H1 (cell line): Measurements from ENCODE around the gene EDC3. TPM values are rescaled to one million over a fixed set of nuclear protein-coding genes. Genes with fewer than 3 reads are reported as not detected.
A peak's percentile ranks its signal among the peaks of the same experiment; 100 is the strongest.

Experiments used
- ASH2L ChIP-seq: fragments of 200-600, 300-600 bp; sonication (generic); IDR thresholded peaks from one replicate; pipeline ENCODE4 v1.7.1; 2017; ENCODE audit warnings: low read length
- BACH1 ChIP-seq: IDR thresholded peaks from 2 replicates; pipeline ENCODE4 v1.6.1; 2012; ENCODE audit warnings: low read length, improper control_type of control experiment
- BRCA1 ChIP-seq: IDR thresholded peaks from 2 replicates; pipeline ENCODE4 v1.6.1; 2012; ENCODE audit warnings: low read depth, low read length, improper control_type of control experiment
- CEBPB ChIP-seq: IDR thresholded peaks from 2 replicates; pipeline ENCODE4 v1.6.1; 2012; ENCODE audit warnings: low read depth, low read length
- CHD2 ChIP-seq: IDR thresholded peaks from 2 replicates; pipeline ENCODE4 v1.6.1; 2012; ENCODE audit warnings: low read length, improper control_type of control experiment
- CREB1 ChIP-seq: IDR thresholded peaks from 2 replicates; pipeline ENCODE4 v1.6.1; 2012; ENCODE audit warnings: inconsistent platforms
- FOSL1 ChIP-seq: IDR thresholded peaks from 2 replicates; pipeline ENCODE4 v1.6.1; 2011; ENCODE audit warnings: mild to moderate bottlenecking, low read depth, low read length, moderate library complexity; ENCODE audit not compliant: insufficient read depth
- JUN ChIP-seq: IDR thresholded peaks from 2 replicates; pipeline ENCODE4 v1.6.1; 2011; ENCODE audit warnings: low read depth, mild to moderate bottlenecking, improper control_type of control experiment, low read length
- JUND ChIP-seq: IDR thresholded peaks from 2 replicates; pipeline ENCODE4 v1.6.1; 2011; ENCODE audit warnings: mild to moderate bottlenecking, improper control_type of control experiment, low read length
- MAFK ChIP-seq: IDR thresholded peaks from 2 replicates; pipeline ENCODE4 v1.6.1; 2012; ENCODE audit warnings: low read depth, mild to moderate bottlenecking, improper control_type of control experiment, low read length
- NRF1 ChIP-seq: IDR thresholded peaks from 2 replicates; pipeline ENCODE4 v1.6.1; 2011; ENCODE audit warnings: mild to moderate bottlenecking, low read depth, low read length, improper control_type of control experiment
- PHF8 ChIP-seq: fragments of 200-600 bp; sonication (generic); conservative IDR thresholded peaks from 2 replicates; pipeline ENCODE4 v1.7.1; 2012; ENCODE audit warnings: low read depth, mild to moderate bottlenecking, inconsistent platforms, low read length, moderate library complexity
- POLR2AphosphoS5 ChIP-seq: IDR thresholded peaks from 2 replicates; pipeline ENCODE4 v1.6.1; 2011; ENCODE audit warnings: low read depth, low read length
- RXRA ChIP-seq: IDR thresholded peaks from 2 replicates; pipeline ENCODE4 v1.6.1; 2011; ENCODE audit warnings: low read depth, mild to moderate bottlenecking, low read length, moderate library complexity; ENCODE audit not compliant: insufficient read depth
- SIX5 ChIP-seq: IDR thresholded peaks from 2 replicates; pipeline ENCODE4 v1.6.1; 2011; ENCODE audit warnings: mild to moderate bottlenecking, low read depth, low read length
- SP1 ChIP-seq: IDR thresholded peaks from 2 replicates; pipeline ENCODE4 v1.6.1; 2011; ENCODE audit warnings: low read depth, low read length
- SP2 ChIP-seq: IDR thresholded peaks from 2 replicates; pipeline ENCODE4 v1.6.1; 2012; ENCODE audit warnings: mild to moderate bottlenecking, low read length, inconsistent platforms
- SUZ12 ChIP-seq: fragments of 200-600 bp; sonication (generic); IDR thresholded peaks from 2 replicates; pipeline ENCODE4 v1.6.1; 2012; ENCODE audit warnings: mild to moderate bottlenecking, inconsistent platforms, low read length, moderate library complexity, mixed read lengths
- TBP ChIP-seq: IDR thresholded peaks from 2 replicates; pipeline ENCODE4 v1.6.1; 2011; ENCODE audit warnings: low read depth, low read length, improper control_type of control experiment
- TEAD4 ChIP-seq: IDR thresholded peaks from 2 replicates; pipeline ENCODE4 v1.6.1; 2012; ENCODE audit warnings: low read depth, low read length, inconsistent platforms, mixed read lengths
- ZNF274 ChIP-seq: IDR thresholded peaks from 2 replicates; pipeline ENCODE4 v1.7.0; 2012; ENCODE audit warnings: low read length, borderline replicate concordance; ENCODE audit errors: extremely low read depth
- polyA plus RNA-seq, 7 experiments: library from polyadenylated mRNA; depleted of rRNA in 3 of 7; stranded (reverse) in 5 of 7; unstranded in 2 of 7; fragments of >200 nt in 5 of 7; fragments of 200-250 nt in 2 of 7; gene quantifications; 1 replicate in 5 of 7; 2 replicates in 1 of 7; 4 replicates in 1 of 7; pipeline versions ENCODE4 v1.2.1 to v1.2.3, GENCODE V29; 2011 to 2013; ENCODE audit warnings: missing spikeins in 2 of 7, mixed read lengths in 2 of 7
- total RNA-seq: library from RNA; stranded (reverse); fragmentation: NEBNext Ultra II Directional; extraction: Animal tissue kit (Norgen Biotek cat#: 25700); gene quantifications from 2 replicates; pipeline ENCODE4 v1.2.1, GENCODE V29; 2021
- TF ChIP-seq, protein P1 (sequence below): IDR thresholded peaks from 2 replicates; pipeline ENCODE4 v1.6.1; 2011; ENCODE audit warnings: low read length, improper control_type of control experiment
- TF ChIP-seq, protein P2 (sequence below): IDR thresholded peaks from 2 replicates; pipeline ENCODE4 v1.6.1; 2012; ENCODE audit warnings: inconsistent platforms

Gene EDC3
- total and polyA plus RNA-seq, 2 of the 8 experiments (the other 6 are each of a cell fraction or from before 2014, with no cell fraction given), result 45.0 to 50.8 TPM

DNA sequence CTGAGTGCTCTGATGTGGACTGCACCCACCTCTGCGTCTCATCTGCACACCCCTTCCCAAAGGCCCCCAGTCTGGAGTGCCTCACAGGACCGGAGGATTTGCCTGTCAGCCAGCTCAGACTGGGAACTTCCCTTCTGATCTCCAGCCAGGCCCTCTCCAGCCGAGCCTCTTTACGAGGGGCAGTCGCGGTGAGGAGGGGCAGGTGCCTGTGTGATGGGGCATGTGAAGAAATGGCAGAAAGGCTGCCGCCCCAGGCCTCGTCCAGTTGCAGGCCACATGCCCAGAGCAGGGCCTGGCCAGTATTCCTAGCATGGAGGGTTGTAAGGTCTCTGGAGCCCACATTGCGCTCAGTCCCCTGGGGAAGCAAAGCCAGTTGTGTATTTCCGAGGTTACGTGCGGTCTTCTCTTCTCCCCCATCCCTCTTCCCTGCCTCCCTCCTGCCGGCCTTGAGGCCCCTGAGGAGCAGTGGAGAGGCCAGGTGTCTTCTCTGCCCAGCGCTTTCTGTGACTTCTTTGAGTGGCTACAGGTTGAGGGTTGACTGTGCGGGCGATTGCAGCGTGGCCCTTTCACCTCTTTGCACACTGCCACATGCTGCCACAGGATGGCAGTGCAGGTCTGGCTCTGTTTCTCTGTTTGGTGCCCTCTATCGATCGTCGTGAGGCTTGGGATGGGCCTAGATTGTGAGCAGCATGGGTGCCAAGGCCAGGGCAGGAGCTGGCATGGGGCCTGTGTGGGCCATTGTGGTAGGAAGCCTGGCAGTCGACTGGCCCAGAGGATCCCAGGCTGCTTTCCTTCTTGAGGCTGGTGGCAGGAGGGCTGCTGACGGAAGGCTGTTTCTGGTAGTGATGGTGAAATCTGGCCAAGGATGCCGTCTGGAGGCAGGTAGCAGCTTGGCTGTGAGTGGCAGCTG is 74.9 kb downstream of the EDC3 start (continued):
- TF ChIP-seq TBP (no peak), PHF8 (no peak), JUN (no peak), MAFK (no peak), SP1 (no peak), SUZ12 (no peak), CEBPB (no peak), ZNF274 (no peak), SP2 (no peak), RXRA (0 out of 2 replicates have a peak, but pooled peaks have one; percentile 51), CHD2 (0 out of 2 replicates have a peak, but pooled peaks have one; percentile 23), BRCA1 (no peak), JUND (peak; percentile 48; the same call in 1 of the 2 replicates), CREB1 (peak; percentile 57), ASH2L (no peak), SIX5 (no peak), NRF1 (no peak), FOSL1 (no peak), TEAD4 (no peak), BACH1 (no peak), POLR2AphosphoS5 (no peak)
- TF ChIP-seq, protein P1, sequence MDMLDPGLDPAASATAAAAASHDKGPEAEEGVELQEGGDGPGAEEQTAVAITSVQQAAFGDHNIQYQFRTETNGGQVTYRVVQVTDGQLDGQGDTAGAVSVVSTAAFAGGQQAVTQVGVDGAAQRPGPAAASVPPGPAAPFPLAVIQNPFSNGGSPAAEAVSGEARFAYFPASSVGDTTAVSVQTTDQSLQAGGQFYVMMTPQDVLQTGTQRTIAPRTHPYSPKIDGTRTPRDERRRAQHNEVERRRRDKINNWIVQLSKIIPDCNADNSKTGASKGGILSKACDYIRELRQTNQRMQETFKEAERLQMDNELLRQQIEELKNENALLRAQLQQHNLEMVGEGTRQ, result no peak
- TF ChIP-seq, protein P2, sequence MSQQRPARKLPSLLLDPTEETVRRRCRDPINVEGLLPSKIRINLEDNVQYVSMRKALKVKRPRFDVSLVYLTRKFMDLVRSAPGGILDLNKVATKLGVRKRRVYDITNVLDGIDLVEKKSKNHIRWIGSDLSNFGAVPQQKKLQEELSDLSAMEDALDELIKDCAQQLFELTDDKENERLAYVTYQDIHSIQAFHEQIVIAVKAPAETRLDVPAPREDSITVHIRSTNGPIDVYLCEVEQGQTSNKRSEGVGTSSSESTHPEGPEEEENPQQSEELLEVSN, result no peak
